Measurements from ENCODE around the gene XYLT1.

GRCh38 chr16:17445421-17445820, 25.3 kb downstream of the XYLT1 start:
- TF ChIP-seq NFE2L1 (CRISPR knock-in tag; IDR thresholded peaks at IDR 0.05), result no peak
- no peak for TF ChIP-seq CREB1 (CRISPR knock-in tag; IDR thresholded peaks at IDR 0.05)
- TF ChIP-seq, protein P1, sequence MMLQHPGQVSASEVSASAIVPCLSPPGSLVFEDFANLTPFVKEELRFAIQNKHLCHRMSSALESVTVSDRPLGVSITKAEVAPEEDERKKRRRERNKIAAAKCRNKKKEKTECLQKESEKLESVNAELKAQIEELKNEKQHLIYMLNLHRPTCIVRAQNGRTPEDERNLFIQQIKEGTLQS (CRISPR knock-in tag; conservative IDR thresholded peaks at IDR 0.05), result no peak
